ENCODE data around the gene COL18A1. TPM values are rescaled to one million over a fixed set of nuclear protein-coding genes. Genes with fewer than 3 reads are reported as not detected.
A peak's percentile ranks its signal among the peaks of the same experiment; 100 is the strongest.
"Not testable (repeated sequence)": the region's sequence is repeated elsewhere in the genome, so short reads cannot be mapped to it uniquely, and the experiment has no call there.

The COL18A1 gene
- total RNA-seq, 1 donor from 2014 or later, result 1,391 TPM

DNA sequence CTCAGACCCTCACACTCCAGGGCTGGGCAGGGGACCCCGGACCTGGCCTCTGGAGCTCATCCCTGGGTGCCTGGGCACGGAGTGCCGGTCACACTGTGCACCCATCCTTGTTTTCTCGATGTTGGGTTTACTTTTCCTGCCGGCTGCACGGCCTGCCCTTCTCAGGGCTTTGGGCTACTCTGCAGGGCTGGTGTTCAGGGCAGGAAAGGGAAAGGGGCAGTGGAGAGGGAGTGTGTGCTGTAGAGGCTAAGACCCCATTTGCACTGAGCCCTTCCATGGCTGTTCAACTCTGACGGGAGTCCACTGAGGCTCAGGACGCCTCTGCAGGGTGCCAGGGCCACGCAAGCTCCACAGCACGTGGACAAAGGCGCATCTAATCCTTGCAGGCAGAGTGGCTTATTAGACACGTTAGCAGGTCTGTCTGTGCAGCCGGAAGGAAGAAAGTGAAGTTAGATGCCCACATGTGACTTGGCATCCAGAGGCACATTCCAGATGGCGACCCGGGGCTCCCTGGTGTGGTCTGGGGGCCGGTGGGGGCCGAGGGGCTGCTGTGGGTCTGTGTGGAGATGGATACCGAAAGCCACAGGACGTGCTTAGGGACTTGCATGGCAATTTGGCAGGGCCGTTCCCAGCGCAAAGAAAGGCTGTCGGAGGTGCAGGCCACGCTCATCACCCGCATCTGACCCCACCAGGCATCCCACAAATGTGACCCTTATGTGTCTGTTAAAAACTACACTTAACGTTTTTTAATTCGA is 33.6 kb downstream of the COL18A1 start:
- DNase-seq (ENCODE audit: extremely low read depth, low read depth, low spot score), result no peak

DNA sequence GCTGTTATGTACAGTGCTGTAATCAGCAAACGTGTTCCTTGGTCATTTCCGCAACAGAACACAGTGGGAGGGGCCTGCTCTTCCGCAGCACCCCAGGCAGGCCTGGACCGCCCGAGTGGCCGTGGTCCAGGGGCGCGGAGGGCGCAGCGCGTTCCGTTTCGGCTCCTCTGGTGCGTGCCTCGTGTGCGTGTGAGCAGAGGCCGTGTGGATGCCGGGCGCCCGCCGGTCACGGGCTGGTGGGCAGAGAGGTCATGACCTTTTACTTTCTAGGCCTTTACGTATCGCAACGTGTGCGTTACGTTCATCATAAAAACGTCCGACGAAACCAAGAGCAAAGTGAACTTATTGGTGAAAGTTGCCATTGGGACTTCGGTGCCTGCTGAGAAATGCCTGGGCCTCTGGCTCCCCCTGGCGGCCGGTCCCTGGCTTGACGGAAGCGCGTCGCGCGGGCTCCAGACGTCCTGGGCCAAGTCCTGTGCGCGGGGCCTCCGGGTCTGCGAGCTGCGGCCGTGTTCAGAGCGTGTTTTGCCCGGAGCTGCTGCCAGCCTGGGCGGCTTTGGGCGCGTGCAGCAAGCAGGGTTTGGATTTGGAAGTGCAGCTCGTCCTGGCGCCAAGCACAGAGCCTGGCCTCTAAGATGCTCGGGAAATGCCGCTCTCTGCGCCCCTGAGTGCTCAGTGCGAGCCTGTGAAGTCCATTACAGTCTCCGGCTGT is 34.4 kb downstream of the COL18A1 start:
- DNase-seq (ENCODE audit: extremely low read depth, low read depth, low spot score), result peak; percentile 66

DNA sequence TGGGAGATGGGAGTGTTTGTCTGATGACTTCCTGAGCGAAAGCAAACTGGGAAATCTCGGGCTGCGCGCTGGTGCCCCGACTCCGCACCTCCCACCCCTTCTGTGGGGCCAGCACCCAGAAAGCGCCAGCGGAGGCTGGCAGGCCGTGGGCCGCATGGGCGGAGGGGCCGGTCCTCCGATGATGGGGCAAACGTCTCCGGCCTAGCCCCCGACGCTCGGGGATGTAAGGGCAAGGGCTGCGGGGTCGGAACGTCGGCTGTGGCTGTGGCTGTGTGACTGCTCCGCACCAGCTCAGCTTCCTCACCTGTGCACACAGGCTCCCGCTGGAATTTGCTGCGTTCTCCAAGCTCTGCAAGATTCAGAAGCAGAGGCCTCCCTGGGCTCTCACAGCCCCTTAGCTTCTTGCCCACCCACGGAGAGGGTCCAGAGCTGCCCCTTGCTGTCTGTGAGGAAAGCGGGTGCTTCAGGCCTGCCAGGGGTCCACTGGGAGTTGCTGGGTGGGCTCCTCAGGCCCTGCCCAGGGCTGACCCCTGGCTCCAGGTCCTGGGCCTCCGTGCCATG is 35.0 kb downstream of the COL18A1 start:
- no peak for DNase-seq (ENCODE audit: extremely low read depth, low read depth, low spot score)

GRCh38 chr21:45440736-45441350 is 35.9 kb downstream of the COL18A1 start:
- no peak for DNase-seq (ENCODE audit: extremely low read depth, low read depth, low spot score)

DNA sequence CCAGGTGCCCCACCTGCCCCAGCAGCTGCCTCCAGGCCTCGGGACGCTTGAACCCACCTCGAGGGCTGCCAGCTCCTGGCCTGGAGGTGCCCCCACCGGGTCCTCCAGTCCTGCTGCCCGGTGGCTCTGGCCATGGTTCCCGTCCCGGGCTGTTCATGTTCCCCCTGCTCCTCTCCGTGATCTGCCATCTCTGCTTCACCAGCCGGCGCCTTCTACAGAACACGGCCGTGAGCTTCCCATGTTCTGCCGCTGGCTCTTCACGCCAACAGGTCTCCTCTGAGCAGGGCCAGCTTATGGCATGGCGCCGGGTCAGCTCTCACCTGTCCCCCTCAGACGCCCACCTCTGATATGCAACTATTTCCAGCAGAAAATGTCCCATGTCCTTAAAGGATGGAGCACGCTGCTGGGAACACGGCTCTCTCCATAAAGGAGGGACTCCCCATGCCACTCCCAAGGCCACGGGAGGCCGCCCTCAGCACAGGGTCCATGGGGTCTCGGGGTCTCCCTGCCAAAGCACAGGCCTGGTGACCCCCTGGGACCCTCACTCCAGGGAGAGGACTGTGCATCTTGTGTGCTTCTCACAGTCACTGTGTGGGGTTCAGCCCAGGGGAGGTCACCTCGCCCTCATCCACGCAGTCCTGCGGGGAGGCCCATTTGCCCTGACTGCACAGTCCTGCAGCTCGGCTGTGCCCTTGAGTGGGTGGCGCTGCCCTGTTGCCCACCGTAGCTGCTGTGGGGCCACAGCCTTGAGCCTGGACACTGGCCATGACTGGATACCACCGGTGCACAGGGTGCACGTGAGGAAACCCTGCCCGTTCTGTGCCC is 36.7 kb downstream of the COL18A1 start:
- DNase-seq (ENCODE audit: extremely low read depth, low read depth, low spot score), result no peak

DNA sequence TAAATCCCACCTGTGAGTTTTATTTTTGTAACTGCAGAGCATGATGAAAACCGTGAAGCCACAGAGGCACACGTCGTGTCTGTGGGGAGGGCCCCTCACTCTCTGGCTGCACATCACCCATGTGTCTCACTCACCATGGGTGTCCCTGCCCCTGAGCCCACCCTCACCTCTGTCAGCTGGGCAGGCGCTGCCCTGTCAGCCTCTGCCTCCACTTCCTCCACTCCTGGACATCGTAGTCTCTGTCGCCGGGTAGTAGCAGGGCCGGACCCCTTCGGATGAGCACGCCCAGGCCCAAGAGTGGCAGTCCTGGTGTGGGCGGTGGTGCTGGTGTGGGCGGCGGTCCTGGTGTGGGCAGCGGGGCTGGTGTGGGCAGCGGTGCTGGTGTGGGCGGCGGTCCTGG is 37.3 kb downstream of the COL18A1 start:
- DNase-seq (ENCODE audit: extremely low read depth, low read depth, low spot score), result no peak

DNA sequence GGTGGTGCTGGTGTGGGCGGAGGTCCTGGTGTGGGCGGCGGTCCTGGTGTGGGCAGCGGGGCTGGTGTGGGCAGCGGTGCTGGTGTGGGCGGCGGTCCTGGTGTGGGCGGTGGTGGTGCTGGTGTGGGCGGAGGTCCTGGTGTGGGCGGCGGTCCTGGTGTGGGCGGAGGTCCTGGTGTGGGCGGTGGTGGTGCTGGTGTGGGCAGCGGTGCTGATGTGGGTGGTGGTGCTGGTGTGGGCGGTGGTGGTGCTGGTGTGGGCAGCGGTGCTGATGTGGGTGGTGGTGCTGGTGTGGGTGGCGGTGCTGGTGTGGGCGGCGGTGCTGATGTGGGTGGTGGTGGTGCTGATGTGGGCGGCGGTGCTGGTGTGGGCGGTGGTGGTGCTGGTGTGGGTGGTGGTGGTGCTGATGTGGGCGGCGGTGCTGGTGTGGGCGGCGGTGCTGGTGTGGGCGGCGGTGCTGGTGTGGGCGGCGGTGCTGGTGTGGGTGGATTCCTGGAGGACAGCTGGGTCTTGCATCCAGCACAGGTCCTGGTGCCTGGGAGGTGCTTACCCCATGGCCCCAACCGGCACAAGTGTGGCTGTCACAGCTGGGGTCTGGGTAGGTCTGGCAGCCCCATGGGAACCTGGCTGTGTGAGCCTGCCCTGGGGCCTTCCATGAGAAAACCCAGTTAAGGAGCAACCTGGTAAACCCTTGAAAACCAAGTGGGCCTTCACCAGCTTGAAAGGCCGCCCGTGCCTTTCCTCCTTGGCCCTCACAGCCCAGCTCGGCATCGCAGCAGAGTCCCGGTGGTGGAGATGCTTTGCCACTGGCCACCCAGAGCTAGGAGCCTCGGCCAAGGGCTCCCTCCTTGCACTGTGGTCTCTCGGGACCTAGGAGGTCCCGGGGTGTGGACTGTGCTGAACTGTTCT is 38.0 kb downstream of the COL18A1 start:
- not testable (repeated sequence) for DNase-seq (ENCODE audit: extremely low read depth, low read depth, low spot score)

- DNase-seq (ENCODE audit: extremely low read depth, low read depth, low spot score), result no peak
Measured at GRCh38 chr21:45443595-45444181, 38.7 kb downstream of the COL18A1 start.

DNA sequence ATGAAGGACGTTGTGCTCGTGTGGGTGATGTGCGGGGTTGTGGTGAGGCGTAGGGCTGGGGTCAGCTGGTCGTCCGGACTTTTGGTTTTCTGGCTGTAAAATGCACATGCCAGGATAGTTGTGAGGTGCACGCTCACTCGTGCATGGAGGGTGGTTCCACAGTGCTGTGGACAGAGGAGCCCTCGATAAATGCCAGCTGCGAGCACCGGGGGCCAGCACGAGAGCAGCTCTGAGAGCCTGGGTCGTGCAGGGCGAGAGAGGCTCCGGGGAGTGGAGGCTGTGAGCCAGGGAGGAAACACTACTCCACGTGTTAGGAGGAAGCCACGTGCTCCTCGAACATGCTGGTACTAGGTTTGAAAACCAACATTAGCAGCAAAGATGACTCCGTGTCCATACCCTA is 39.4 kb downstream of the COL18A1 start:
- DNase-seq (ENCODE audit: extremely low read depth, low read depth, low spot score), result no peak

DNA sequence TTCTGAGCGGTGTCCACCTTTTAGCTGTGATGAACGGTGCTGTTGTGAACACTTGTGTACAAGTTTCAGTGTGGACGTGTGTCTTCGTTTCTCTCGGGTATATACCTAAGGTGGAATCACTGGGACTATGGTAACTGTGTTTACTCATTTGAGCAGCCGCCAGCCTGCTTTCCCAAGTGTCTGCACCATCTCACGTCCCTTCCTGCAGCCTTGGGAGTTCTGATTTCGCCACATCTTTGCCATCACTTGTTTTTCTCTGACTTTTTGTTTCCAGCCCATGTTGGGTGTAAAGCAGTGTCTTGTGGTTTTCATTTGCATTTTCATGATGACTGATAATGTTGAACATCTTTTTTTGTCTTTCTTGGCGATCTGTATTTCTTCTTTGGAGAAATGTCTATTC is 40.4 kb downstream of the COL18A1 start:
- DNase-seq (ENCODE audit: extremely low read depth, low read depth, low spot score), result no peak

GRCh38 chr21:45447821-45448220 is 42.9 kb downstream of the COL18A1 start:
- no peak for DNase-seq (ENCODE audit: extremely low read depth, low read depth, low spot score)

DNA sequence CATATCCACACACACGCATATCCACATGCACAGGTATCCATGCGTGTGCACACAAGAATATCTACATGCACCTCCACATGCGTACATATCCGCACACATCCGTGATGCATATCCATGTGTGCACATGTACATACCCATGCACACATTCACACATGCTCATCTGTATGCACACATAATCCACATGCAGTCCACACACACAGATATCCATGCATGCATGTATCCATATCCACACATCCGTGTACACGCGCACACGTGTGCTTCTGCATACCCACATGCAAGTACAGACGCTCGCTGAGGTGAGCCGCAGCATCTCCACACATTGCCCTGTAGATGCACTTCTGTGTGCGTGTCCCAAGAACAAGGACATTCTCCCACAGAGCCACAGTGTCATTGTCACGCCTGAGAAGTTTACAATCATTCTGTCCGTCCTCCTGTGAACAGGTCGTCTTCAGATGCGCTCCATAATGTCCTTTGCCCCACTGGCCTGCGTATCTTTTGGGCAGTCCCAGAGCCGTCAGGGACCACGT is 43.4 kb downstream of the COL18A1 start:
- no peak for DNase-seq (ENCODE audit: extremely low read depth, low read depth, low spot score)

GRCh38 chr21:45448810-45449657 is 44.1 kb downstream of the COL18A1 start:
- no peak for DNase-seq (ENCODE audit: extremely low read depth, low read depth, low spot score)

- DNase-seq (ENCODE audit: extremely low read depth, low read depth, low spot score), result no peak
Measured at GRCh38 chr21:45449658-45450422, 44.9 kb downstream of the COL18A1 start.

- no peak for DNase-seq (ENCODE audit: extremely low read depth, low read depth, low spot score)
Measured at GRCh38 chr21:45450423-45451090, 45.6 kb downstream of the COL18A1 start.

DNA sequence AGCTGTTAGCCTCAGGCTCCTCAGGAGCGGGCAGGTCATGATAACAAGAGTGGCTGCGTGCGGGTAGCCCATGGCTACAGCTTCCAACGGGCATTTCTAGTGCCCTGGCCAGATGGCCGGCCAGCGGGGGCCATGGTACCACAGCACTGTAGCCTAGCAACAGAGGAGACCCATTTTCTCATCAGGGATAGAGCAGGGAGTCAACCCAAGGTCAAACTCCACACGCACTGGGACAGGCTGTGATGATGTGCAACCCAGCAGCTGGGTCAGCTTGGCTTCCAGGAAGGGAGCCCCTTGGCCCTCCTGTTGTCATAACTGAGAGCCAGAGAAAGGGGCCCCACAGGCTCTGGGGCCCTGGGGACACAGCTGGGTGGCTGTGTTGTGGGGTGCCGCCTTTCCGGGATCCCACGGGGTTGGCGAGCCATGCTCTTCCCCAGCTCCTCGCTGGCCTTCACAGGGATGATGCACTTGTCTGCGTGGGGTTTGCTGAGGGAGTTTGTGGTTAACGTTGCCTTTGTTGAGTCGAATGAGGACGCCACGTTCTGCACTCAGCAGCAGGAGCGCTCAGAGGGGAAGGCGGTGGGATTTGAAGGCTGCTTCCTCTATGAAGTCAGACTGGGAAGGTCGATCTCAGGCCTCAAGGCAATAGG is 46.3 kb downstream of the COL18A1 start:
- no peak for DNase-seq (ENCODE audit: extremely low read depth, low read depth, low spot score)

Measured in glomerular endothelial cell (primary cell).